ENCODE measurements around the gene BCL2L12. TPM values are rescaled to one million over a fixed set of nuclear protein-coding genes. Genes with fewer than 3 reads are reported as not detected.

The BCL2L12 gene
- total and polyA plus RNA-seq, 2 donors (not counting 1 experiment from before 2014, with no cell fraction given) = 19.9 to 22.1 TPM

DNA sequence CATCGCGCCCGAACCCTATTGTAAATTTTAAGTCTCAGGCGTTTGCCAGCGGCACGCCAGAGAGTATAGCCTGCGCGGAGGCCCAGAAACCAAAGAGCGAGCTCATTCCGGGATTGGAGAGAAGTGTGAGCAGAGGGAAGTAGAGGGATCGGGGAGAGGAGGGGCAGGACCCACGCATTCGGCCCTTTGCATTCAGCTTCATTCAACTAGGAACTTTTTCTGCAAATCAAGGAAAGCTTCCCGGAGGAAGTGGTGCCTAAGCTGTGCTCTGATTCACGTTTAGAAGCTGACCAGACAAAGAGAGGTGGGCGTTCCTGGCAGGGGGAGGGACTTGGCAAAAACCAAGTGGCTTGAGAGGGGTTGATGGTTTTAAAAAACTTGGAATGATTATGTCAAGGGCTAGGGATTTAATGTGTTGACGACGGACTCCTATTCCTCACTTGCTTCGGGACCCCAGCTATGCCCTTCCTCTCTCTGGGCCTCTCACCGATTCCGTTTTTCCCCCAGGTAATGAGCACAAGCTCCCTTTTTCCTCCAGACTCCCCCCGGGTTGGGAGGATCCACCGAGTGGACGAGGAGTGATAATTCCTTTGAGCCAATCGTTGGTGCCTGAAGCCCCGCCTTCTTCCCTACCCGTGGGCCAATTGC lies 10.5 kb downstream of the BCL2L12 start:
- intact Hi-C loops (cut with micrococcal nuclease) = loop anchor here (1.0 to 10.0 kb wide), 9 partner anchors 11 to 591 kb away; partner anchors contain the start of genes AKT1S1, ALDH16A1, BCL2L12 and C19orf73
- WGBS (ENCODE audit: insufficient coverage) = 2% methylated on average over 26 of the region's 27 CpGs
- peak; percentile 8 for ATAC-seq (ENCODE audit: low read depth)
- TF ChIP-seq EZH2 (IDR thresholded peaks at IDR 0.05; ENCODE audit: borderline replicate concordance, insufficient read depth, low read depth, low read length, poor library complexity, severe bottlenecking) = no peak
- TF ChIP-seq, protein P1, sequence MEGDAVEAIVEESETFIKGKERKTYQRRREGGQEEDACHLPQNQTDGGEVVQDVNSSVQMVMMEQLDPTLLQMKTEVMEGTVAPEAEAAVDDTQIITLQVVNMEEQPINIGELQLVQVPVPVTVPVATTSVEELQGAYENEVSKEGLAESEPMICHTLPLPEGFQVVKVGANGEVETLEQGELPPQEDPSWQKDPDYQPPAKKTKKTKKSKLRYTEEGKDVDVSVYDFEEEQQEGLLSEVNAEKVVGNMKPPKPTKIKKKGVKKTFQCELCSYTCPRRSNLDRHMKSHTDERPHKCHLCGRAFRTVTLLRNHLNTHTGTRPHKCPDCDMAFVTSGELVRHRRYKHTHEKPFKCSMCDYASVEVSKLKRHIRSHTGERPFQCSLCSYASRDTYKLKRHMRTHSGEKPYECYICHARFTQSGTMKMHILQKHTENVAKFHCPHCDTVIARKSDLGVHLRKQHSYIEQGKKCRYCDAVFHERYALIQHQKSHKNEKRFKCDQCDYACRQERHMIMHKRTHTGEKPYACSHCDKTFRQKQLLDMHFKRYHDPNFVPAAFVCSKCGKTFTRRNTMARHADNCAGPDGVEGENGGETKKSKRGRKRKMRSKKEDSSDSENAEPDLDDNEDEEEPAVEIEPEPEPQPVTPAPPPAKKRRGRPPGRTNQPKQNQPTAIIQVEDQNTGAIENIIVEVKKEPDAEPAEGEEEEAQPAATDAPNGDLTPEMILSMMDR (IDR thresholded peaks at IDR 0.05) = no peak
- Mint-ChIP-seq H3K4me3 (peak overlapping the region; percentile 100), H3K27ac (peak overlapping the region; percentile 96), H3K27me3 (no peaks in the 10 kb centered on the region), H3K9me3 (ENCODE audit: insufficient read depth) (no peaks in the 10 kb centered on the region), H3K4me1 (peaks cover 66% of the 10 kb centered on the region)
- POLR2A ChIA-PET = interaction anchor here (0.6 to 6.7 kb wide), 18 partner anchors 9 to 339 kb away, joined by 3 to 53 read pairs (median 4); partner anchors contain the start of genes ALDH16A1, BCL2L12, FLT3LG and IRF3
- H3K4me1 ChIP-seq (ENCODE audit: control insufficient read depth in 2 of 2, insufficient read depth in 2 of 2, low read length in 2 of 2) = peaks cover 42 to 80% of the 10 kb centered on the region in 2 donors
- peaks cover 41% of the 10 kb centered on the region for H3K79me2 ChIP-seq (ENCODE audit: control insufficient read depth, insufficient read depth, low read length)
- peak overlapping the region; percentile 87 for H3K4me2 ChIP-seq (replicated peaks; ENCODE audit: low read depth, low read length, poor library complexity, severe bottlenecking)
- H3K4me3 ChIP-seq (ENCODE audit: control extremely low read depth in 1 of 5, extremely low read depth in 1 of 5, insufficient read depth in 1 of 5, low read depth in 2 of 5, low read length in 4 of 5) = peak overlapping the region; percentile 76 to 98 (median 94)
- no peaks in the 10 kb centered on the region for H3K27me3 ChIP-seq (replicated peaks in 1 of 4; ENCODE audit: control extremely low read depth in 1 of 4, control insufficient read depth in 3 of 4, insufficient read depth in 4 of 4, low read length in 3 of 4)
- no peak for DNase-seq
- H3K27ac ChIP-seq (ENCODE audit: low read length in 2 of 2) = peak overlapping the region; percentile 93 to 98
- H3K36me3 ChIP-seq (replicated peaks in 1 of 2; ENCODE audit: control extremely low read depth in 1 of 2, control insufficient read depth in 1 of 2, extremely low read depth in 1 of 2, insufficient read depth in 2 of 2, low read length in 1 of 2) = peaks cover 0 to 11% of the 10 kb centered on the region in 2 experiments
- CTCF ChIA-PET = interaction anchor here (0.6 to 6.5 kb wide), 19 partner anchors 9 to 223 kb away, joined by 3 to 50 read pairs (median 5); partner anchors contain the start of genes ALDH16A1, BCL2L12, IRF3 and NOSIP
- H3K9me3 ChIP-seq (ENCODE audit: control extremely low read depth in 1 of 3, control insufficient read depth in 2 of 3, insufficient read depth in 1 of 3, low read length in 2 of 3) = peaks cover 0 to 5% (median 0%) of the 10 kb centered on the region in 3 donors
- H3K9ac ChIP-seq (ENCODE audit: low read length) = peak overlapping the region; percentile 92
- peaks cover 39% of the 10 kb centered on the region for H4K20me1 ChIP-seq (ENCODE audit: control insufficient read depth, insufficient read depth, low read length, poor library complexity, severe bottlenecking)
- peak overlapping the region; percentile 86 for H2AFZ ChIP-seq (ENCODE audit: insufficient read depth, low read depth, low read length, poor library complexity, severe bottlenecking)

Data from B cell (primary cell).